Hippocampal formation (tissue), 2 donors: ENCODE data around the gene TUB.

ENCODE experiments used
- DNase-seq, 2 donors: peaks; one replicate each; lab custom pipeline; 2025; lab: John Stamatoyannopoulos, UW

TUB gene, protein sequence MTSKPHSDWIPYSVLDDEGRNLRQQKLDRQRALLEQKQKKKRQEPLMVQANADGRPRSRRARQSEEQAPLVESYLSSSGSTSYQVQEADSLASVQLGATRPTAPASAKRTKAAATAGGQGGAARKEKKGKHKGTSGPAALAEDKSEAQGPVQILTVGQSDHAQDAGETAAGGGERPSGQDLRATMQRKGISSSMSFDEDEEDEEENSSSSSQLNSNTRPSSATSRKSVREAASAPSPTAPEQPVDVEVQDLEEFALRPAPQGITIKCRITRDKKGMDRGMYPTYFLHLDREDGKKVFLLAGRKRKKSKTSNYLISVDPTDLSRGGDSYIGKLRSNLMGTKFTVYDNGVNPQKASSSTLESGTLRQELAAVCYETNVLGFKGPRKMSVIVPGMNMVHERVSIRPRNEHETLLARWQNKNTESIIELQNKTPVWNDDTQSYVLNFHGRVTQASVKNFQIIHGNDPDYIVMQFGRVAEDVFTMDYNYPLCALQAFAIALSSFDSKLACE

DNA sequence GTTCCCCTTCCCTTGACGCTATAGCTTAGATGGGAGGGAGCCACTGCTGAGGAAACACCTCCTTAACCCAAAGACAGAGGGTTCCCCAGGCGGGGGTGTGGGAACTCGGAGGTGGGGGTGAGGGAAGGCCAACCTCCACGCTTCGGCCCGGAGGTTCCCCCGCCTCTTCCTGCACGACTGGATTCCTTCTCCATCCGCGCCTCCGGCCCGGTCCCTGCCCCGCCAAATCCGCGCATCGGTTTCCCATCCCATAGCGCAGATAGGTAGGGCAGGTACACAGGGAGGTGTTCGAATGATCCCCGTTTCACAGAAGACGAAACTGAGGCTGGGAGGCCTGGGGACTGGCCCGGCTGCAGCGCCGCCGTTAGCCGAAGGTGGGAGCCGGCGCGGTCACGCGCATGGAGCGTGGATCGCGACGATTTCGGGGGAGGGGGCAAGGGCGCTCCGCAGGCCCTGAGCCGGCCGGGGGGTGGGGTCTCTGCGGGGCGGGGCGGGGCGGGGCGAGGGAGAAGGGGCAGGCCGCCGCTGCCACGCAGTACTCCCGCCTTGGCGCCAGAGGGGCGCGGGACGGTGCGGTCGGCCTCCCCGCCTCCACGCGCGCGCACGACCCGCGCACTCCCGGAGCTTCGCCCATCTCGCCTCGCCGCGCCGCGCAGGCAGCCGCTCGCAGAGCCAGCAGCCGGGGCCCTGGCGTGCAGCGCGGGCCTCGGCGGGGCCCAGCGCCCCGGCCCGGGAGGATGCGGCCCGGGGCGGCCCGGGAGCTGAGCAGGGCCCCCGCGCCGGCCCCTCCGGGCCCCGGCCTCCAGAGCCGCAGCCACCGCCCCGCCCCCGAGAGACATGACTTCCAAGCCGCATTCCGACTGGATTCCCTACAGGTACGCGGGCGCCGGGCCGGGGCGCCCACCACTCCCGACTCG is at the start of gene TUB:
Gene TUB (plus strand): TSS at position 538 of the 917 bp plus-strand sequence. CDS start 300 bp downstream, at position 838.
- no peak for DNase-seq

DNA sequence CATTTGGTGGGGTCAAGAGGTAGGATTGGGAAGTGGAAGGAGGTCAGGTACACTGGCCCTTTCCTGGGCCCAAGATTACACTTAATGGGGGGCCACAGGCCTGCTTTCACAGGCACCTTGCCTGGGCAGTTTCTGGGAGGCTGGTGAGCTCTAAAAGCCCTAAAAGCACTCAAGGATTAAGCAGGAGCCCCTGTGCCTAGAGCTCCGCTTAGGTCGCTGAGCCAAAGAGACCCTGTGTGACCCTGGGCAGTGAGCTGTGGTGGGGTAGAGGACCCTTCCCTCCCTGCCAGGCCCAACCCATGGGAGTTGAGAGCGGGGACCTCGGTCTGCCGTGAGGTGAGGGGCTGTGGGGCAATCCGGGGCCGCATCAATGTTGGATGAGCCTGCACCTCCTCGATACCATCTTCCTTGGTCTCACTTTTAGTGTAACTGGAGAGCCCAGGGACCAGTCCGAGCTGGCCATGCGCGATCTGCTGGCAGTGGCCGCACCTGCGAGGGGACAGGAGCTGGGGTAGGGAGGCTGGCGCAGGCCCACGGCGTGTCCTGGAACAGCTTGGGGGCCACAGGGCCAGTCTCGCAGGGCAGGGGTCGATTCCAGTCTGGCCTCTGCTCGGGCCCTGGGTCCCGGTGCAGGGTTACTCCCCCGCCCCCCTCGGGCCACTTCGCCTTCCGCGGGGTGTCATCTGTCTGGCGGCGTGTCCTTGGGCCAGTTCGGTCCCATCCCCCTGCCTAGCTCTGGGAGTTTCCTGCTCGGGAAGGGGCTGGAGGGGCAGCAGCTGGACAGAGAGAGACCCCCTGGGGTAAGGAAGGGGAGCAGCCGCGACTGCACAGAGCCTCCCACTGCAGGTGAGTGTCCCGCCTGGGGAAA is 49.5 kb upstream of the TUB start:
- no peak for DNase-seq

DNA sequence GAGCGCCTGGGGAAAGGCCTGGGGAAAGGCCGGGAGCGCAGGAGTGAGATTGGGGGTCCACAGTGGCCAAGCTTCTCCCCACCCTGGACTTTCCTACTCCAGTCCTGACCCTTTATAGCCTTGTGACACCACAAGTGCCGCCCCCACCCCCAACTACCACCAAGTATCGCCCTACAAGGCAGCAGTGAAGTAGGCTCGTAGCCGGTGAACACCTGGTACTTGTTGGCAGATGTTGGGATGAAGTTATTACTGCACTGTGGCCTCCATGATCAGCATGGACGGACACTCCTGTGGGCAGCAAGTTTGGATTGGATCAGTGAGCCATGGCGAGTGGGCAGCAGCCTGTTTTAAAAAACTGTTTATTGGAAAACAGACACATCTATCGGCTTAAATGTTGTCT is 48.9 kb upstream of the TUB start:
- no peak for DNase-seq

DNA sequence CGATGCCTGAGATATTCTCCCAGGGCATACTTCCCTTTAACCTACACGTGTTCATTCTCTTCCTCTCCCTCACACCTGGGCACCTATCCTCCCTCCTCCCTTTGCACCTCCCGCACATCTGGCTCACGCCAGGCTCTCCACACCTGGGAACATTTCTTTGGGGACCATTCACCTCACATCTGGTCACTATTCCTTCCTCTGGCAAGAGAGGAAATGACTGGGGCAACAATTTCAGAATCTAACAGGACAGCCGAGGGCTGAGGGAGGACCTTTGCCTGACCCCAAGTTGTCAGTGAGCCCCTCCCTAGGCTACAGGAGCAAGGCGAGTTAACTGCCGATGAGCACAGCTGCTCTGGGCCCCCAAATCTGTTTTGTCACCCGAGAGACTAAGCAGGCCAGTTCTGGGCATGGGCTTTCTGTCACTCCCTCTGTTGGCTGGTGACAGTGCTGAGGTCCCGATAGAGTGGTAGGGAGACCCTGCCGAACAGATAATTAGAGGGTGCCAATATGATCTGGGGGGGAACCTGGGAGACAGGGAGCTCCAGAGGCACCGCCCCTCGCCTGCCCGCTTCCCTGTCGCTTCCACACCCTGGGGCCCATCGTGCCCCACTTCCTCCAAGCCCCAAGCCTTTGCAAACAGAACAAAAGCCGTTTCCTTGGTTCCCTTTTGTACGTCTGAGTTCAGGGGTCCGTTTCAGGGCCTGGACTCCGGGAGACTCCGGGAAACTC is 48.3 kb upstream of the TUB start:
- no peak for DNase-seq

DNA sequence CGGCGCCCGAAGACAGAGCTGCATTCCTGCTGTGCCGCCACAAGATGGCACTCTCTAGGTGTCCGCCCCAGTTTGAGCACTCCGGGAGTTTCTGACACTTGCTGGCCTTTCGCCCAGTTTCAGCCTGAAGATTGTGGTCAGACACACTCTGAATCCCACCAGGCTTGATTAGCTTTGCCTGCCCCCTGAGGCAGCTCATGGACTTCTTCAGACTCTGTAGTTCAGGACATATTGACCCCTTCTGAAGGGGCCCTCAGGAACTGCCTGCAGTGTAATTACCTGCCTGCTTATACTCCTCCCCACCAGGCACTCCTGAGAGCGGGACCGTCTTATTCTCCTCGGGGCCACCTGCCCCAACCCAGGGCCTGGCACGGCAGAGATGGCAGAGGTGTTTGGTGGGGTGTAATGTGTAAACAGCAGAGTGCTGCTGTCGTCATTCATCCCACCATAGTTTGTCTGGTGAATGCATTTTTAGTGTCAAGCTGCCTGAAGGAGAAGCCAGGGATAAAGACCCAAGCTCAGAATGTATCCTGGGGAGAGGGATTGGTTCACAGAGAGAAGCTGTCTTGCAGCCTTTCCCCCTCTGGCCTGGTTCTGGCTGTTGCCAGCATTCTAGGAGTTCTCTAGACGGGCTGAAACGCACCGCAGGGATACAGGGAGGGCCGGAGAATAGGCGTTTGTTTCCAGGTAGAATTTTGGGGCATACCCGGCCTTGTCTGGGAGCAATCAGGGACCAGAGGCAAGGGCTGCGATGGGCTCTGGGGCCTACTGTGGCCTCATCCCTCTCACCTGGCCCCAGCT is 47.5 kb upstream of the TUB start:
- peak; percentile 46 to 66 for DNase-seq

DNA sequence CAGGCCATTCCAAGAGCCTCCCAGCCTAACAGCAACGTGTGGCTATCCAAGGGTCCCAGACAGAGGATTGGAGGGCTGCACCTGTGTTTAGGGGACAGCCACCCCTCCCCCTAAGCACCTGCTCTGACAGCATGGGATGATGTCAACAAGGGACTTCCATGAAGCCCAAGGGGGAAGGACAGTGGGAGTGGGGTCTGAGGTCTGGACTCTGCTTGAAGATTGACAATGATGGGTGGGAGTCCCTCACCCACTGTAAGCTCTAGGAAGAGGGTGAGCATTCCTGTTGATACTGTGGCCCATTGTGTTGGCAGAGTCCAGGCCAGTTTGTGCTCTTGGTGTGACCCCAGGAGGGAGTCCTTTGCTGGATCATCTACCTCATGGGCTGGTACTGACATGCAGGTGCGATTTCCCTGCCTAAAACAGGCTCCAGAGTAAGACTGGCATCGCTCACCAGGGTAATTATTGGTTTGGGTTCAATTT is 46.9 kb upstream of the TUB start:
- DNase-seq = no peak

DNA sequence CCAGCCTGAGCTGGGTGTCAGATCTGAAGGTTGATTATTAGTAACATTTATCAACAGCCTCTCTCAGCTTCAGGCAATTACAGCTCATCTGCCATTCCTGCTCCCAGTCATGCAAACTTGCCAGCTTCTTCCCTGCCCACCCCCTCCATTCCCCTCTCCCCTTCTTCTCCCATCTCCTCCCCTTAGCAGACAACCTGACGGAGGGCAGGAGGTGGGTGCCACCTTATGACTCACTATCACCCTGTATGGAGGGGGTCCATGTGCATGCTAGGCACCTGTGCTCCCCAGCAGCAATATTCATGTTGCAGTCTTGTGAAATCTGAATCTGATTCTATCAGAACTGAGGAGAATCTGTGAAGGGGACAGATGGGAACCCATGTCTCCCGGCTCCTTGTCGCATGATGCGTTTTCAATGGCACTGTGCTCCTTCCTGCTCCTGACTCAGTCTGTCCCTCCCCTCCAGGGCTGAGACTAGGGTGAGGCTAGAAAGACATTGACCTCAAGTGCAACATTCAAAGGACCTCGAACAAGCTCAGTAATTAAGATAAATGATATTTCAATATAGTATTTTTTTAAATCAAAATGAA is 46.3 kb upstream of the TUB start:
- no peak for DNase-seq

DNA sequence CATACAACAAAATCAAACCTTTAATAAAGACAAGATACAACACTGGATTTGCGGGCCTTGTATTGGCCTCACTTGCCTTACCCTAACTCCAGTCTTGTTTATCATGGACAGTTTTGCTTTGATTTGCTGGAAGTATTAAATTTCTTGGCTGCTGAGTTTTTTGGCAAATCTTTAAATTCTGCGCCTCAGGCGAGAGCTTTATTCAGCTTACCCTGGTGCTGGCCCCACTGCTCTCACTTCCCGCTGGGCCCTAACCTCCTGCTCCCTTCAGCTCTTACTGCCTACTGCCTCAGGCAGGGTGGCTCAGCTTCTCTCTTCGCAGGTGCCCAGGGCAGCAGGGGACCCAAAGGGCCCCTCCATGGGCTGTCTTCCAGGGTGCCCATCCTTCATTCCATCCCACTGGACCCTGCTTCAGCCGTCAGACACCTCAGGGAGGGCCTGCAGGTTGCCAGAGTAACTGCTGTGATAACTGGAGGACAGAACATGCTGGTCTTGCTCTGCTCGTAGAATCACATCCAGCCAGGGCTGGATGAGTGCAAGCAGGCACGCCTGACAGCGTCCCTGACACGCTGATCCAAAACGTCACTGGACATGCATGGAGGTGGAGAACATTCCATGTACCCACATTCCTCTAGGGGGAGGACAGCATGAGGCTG is 45.7 kb upstream of the TUB start:
- DNase-seq = no peak

DNA sequence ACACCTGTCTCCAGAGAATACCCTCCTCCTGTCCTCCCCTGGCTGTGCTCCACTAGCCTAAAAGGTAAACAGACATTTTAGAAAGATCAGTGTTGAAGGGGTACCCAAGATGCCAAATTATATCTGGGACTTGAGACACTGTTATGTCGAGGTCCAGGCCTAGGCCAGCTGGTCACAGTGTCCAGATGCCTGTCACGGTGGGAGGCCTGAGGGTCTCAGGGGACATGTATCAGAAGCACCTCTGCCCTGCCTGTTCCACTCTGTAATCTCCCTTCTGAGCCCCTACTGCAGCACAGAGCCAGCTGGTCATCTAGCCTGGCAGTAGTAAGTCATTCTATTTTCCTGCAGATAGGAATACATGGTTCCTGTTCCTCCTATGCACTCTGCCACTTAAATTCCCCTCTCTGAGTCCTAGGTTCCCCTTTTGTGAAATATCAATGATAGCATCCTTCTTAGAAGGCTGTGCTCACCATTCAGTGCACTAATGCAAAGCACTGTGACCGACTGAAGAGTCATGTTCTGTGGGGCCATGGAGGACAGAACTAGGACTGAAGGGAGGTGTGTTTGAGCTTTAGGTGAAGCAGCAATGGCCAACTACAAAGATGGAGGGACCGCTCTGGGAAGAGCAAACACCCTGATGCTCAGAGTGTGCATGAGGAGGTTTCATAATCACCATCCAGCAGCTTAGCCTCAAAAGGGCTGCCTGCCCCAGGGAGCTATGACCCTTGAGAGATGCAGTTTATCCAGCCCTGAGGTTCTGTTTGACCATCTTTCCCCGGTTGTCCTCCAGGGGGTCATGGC is 44.8 kb upstream of the TUB start:
- DNase-seq = no peak

DNA sequence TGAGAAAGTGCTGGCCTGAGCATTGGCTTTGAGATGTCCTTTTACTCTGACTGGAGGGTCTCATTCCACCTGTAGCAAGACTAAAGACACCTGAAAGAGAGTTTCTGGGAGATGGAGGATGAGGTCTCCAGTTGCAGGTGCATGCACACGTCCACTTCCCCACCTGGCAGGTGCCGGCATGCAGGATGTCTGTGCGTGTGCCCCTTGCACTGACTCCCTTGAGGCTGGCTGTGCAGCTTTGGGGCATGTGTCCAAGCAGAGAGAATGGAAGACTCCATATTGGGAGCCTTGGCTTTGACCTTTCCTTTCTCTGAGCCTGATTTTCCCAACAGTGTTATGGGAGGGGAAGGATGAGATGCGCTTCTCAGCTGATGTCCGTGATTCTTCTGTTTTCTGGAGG is 44.0 kb upstream of the TUB start:
- no peak for DNase-seq

DNA sequence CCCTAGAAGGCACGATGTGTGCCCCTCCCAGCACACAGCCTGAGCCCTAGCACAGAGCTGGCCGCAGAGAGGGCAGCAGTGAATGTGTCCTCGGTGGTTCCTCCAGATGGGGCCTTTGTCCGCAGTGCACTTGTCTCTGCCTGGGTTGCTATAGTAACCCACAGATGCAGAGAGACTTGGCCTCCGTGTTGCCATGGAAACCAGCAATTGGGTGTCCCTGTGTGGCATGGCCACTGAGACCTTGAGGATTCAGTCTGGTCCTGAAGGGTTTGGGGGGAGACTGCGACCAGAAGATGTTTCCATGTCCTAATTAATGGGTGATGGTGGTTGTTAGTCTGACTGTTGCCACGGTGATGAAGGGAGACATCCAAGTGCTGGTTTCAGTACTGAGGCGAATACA is 42.6 kb upstream of the TUB start:
- DNase-seq = no peak

DNA sequence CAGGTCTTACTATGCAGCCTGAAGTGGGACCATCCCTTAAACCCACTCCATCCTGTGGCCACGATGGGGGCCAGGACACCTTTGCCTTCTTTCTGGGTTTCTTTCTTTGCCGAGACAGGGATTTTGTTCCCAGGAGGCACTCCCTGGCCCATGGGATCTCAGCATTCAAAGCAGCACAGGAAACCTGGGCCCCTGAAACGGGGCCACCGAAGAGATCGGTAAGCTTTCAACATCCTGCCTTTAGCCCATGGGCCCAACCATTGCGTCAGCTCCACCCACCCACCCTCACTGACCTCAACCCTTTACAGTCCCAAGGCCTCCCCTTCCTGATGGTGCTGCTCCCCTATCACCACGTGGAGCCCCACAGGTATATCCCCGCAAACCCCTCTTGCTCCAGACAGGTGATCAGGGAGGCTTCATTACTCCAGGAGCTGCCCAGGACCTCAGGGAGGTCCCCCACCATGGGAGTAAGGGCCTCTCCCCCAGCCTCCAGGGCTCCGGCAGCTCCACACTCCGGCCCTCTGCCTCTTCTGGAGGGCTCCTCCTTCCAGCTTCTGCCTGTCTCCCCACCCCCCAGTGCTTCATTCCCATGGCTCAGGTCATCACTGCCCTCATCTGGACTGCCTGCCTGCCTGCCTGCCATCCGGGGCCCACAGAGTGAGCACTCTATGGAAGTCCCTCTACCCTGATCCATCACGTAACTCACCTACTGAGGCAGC is 42.0 kb upstream of the TUB start:
- no peak for DNase-seq

DNA sequence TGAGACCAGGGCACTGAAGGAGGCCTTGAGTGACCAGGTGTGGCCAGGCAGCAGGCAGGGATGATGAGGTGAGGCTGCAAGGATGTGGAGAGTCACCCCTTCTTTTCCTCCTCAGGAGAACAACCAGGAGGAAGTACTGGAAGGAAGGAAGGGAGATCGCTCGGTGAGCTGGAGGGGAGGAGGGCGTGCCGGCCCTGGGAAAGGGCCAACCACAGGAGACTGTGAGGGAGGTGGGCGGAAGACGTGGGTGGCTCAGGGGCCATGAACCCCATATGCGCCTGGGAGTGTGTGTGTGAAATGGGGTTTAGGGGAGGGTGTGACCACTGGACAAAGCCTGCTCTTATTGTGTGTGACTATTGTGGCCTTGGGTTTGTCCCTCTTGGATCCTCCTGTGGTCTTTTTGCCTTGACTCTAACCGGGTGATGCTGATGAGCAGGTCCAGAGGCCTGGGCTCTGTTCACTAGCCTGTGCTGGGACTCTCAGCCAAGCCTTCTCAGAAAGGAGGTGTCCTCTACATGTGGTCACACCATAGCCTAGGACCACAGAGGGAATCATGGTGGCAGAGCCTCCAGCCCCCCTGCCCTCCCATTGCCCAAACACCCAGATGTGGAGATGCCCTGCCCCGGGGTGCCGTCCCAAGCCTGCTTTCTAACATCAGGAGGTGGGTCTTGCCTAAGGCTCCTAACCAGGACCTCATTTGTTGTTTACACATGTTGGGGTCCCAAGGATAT is 41.3 kb upstream of the TUB start:
- no peak for DNase-seq

DNA sequence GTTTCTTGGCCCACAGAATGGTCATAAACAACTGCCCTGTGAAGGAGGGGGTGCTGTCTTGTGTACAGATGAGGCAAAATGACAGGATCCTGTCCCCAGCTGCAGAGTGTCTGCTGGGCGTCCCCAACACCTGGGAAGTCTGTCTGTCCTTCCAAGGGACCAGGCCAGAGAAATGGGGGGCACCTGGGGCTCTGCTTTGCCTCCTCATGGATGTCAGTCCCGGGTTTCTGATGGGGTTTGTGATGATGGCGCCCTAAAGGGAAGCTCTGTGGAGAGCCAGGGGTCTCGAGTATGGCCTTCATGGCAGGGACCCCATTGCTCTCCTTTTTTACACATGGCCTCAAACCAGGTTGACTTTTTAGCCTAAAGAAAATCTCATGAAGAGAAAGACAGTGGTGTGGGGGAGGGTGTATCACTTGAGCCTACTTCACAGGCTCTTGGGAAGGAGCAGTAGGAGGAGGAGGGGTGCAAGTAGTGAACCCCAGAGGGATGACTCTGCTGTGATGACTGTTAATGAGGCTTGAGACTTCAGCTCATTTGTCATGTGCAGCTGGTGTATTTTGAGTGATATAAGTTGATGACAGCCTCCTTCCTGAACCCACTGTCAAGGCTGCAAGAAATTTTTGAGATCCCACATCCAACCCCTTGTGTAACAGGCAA is 40.6 kb upstream of the TUB start:
- DNase-seq = no peak

DNA sequence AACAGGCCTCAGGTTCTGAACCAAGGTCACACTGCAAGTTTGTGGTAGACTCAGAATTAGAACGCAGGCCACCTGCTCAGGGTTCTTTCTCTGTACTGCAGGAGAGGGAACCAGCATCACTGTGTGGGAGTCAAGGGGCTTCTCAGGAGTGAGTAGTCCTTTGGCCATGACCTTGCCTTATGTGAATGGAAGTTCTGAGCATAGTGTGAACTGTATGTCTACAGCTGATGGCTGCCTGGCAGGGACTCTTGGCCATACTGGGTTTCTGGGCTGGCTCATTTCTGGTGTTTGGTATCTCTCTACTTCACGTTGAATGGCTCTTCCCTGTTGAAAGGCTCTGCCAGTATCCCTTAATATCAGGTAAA is 40.1 kb upstream of the TUB start:
- no peak for DNase-seq

DNA sequence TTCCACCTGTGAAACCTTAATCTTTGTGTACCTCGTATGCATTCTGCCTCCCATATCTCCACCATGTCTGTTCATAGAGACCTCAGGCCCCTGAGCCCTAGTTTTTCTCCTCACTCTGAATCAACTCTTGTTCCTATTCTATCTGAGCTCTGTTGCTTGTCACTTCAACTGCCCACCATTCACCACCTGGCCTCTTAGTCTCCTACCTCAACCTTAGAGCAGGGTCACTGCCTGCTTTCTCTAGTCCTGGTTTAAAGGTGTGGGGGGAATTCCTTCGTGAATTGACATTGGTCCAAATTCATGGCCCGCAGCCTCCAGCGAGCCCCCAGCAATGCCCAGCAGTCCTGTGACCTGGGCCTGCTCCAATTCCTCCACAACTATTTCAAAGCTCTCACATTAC is 39.4 kb upstream of the TUB start:
- DNase-seq = no peak

DNA sequence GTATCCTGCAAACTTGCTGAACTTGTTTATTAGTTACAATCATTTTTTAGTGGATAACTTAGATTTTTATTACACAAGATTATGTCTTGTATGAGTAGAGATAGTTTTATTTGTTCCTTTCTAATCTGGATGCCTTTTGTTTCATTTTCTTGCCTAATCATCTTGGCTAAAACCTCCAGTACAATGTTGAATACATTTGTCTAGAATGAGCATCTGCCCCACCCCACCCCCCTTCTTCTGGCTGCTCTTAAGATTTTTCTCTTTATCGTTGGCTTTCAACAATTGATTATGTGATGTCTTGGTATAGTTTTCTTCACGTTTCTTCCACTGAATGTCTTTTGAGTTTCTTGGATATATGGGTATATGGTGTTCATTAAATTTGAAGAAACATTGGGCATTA is 37.3 kb upstream of the TUB start:
- DNase-seq = no peak
